HCT116 (cell line): Measurements from ENCODE around the gene PLXNC1. TPM values are rescaled to one million over a fixed set of nuclear protein-coding genes. Genes with fewer than 3 reads are reported as not detected.

Source experiments
- ATAC-seq: fragments of 200-7000 bp; cut with Tn5 transposase; 2 replicates; pipeline ENCODE4 v1.9.1; 2020; ENCODE audit warnings: mild to moderate bottlenecking, moderate library complexity
- BruUV-seq: library from RNA; stranded (reverse); fragments of 400-500 nt; replicated peaks from 2 replicates; lab custom pipeline; 2021; lab: Mats Ljungman, UMichigan
- CTCF ChIA-PET: fragments of 300-600 bp; sonication (Branson Sonifier 250); formaldehyde crosslinking; loops from one replicate; lab custom pipeline; 2021; ENCODE audit warnings: antibody characterized with exemption; lab: Charles Lee
- POLR2A ChIA-PET: fragments of 300-600, 350-600 bp; sonication (Branson Sonifier 250); formaldehyde crosslinking; loops from one replicate; lab custom pipeline; 2021; ENCODE audit warnings: antibody characterized with exemption; lab: Charles Lee
- RAD21 ChIA-PET, 2 experiments: fragments of 300-600 bp; sonication (Branson Sonifier 250); formaldehyde crosslinking; loops; one replicate each; lab custom pipeline; 2023; ENCODE audit warnings: low total read pairs in 2 of 2; ENCODE audit not compliant: uncharacterized antibody in 2 of 2, unreplicated experiment in 2 of 2, low non-redundant PET in 1 of 2; lab: Charles Lee
- DNase-seq: peaks from one replicate; pipeline ENCODE4 v3.0.0-alpha.2; 2010; ENCODE audit warnings: low read depth, low spot score
- H2AFZ ChIP-seq: fragments of 200-600 bp; shearing (Covaris generic), sonication (generic); 2 replicates; pipeline ENCODE4 v1.6.1; 2017; ENCODE audit warnings: low read depth, mixed run types, mixed read lengths, antibody characterized with exemption, low read length; ENCODE audit not compliant: poor library complexity, severe bottlenecking
- H3K27ac ChIP-seq: 2 replicates; pipeline ENCODE4 v1.5.1; 2012; ENCODE audit warnings: low read depth, low read length
- H3K27me3 ChIP-seq: fragments of 200-600 bp; sonication (generic); 2 replicates; pipeline ENCODE4 v1.6.1; 2016; ENCODE audit warnings: mixed run types, low read length, mixed read lengths; ENCODE audit not compliant: insufficient read depth
- H3K36me3 ChIP-seq, 2 experiments: fragments of 200-500 bp in 1 of 2; fragments of 200-600 bp in 1 of 2; sonication (Bioruptor generic) in 1 of 2; sonication (generic) in 1 of 2; 2 replicates each; pipeline versions ENCODE4 v1.5.1 to v1.6.1; 2014 to 2016; ENCODE audit warnings: low read length in 2 of 2, inconsistent platforms in 1 of 2, mixed read lengths in 1 of 2, mixed run types in 1 of 2; ENCODE audit not compliant: insufficient read depth in 2 of 2, control insufficient read depth in 1 of 2
- H3K4me1 ChIP-seq, 2 experiments: fragments of 200-600 bp in 1 of 2; sonication (generic) in 1 of 2; 2 replicates each; pipeline versions ENCODE4 v1.5.1 to v1.6.1; 2012 to 2017; ENCODE audit warnings: low read length in 2 of 2, inconsistent platforms in 1 of 2, mild to moderate bottlenecking in 1 of 2, mixed read lengths in 1 of 2, mixed run types in 1 of 2, moderate library complexity in 1 of 2; ENCODE audit not compliant: insufficient read depth in 2 of 2, control insufficient read depth in 1 of 2
- H3K4me2 ChIP-seq: fragments of 200-600 bp; sonication (generic); 2 replicates; pipeline ENCODE4 v1.6.1; 2017; ENCODE audit warnings: mixed run types, low read length, mixed read lengths
- H3K4me3 ChIP-seq, 2 experiments: fragments of 200-600 bp in 1 of 2; sonication (generic) in 1 of 2; replicated peaks in 1 of 2; 2 replicates each; pipeline ENCODE4 v1.5.1; 2011 to 2016; ENCODE audit warnings: low read length in 2 of 2, control low read depth in 1 of 2, low read depth in 1 of 2, mild to moderate bottlenecking in 1 of 2, mixed read lengths in 1 of 2, mixed run types in 1 of 2
- H3K79me2 ChIP-seq: fragments of 200-600 bp; sonication (generic); 2 replicates; pipeline ENCODE4 v1.6.1; 2017; ENCODE audit warnings: mild to moderate bottlenecking, mixed run types, low read length, moderate library complexity, mixed read lengths; ENCODE audit not compliant: insufficient read depth
- H3K9ac ChIP-seq: fragments of 200-600 bp; sonication (generic); 2 replicates; pipeline ENCODE4 v1.6.1; 2016; ENCODE audit warnings: low read length, mixed read lengths
- H3K9me2 ChIP-seq: fragments of 200-600 bp; sonication (generic), shearing (Covaris generic); 2 replicates; pipeline ENCODE4 v1.6.1; 2017; ENCODE audit warnings: mixed run types, mild to moderate bottlenecking, moderate library complexity; ENCODE audit not compliant: insufficient read depth
- H3K9me3 ChIP-seq, 2 experiments: fragments of 200-500 bp in 1 of 2; fragments of 200-600 bp in 1 of 2; sonication (Bioruptor generic) in 1 of 2; sonication (generic) in 1 of 2; 2 replicates each; pipeline ENCODE4 v1.6.1; 2014 to 2017; ENCODE audit warnings: low read length in 2 of 2, mixed read lengths in 2 of 2, inconsistent platforms in 1 of 2, low read depth in 1 of 2, mild to moderate bottlenecking in 1 of 2, mixed run types in 1 of 2, moderate library complexity in 1 of 2; ENCODE audit not compliant: control insufficient read depth in 1 of 2, insufficient read depth in 1 of 2
- H4K20me1 ChIP-seq: fragments of 200-600 bp; sonication (generic), shearing (Covaris generic); 2 replicates; pipeline ENCODE4 v1.6.1; 2017; ENCODE audit warnings: mixed run types, mild to moderate bottlenecking, moderate library complexity; ENCODE audit not compliant: insufficient read depth
- CBX3 ChIP-seq: IDR thresholded peaks from 2 replicates; pipeline ENCODE4 v1.6.1; 2012; ENCODE audit warnings: low read depth
- CTCF ChIP-seq, 3 experiments: fragments of 200-600 bp in 1 of 3; sonication (generic) in 1 of 3; IDR thresholded peaks in 2 of 3; conservative IDR thresholded peaks in 1 of 3; 2 replicates each; pipeline ENCODE4 v1.5.1; 2012 to 2017; ENCODE audit warnings: low read depth in 2 of 3, low read length in 2 of 3, antibody characterized with exemption in 1 of 3, borderline replicate concordance in 1 of 3, control low read depth in 1 of 3, mild to moderate bottlenecking in 1 of 3, mixed read lengths in 1 of 3, mixed run types in 1 of 3, moderate library complexity in 1 of 3; ENCODE audit not compliant: insufficient read depth in 1 of 3
- FOSL1 ChIP-seq: IDR thresholded peaks from 2 replicates; pipeline ENCODE4 v1.6.1; 2012; ENCODE audit warnings: low read depth
- POLR2AphosphoS5 ChIP-seq: IDR thresholded peaks from 2 replicates; pipeline ENCODE4 v1.6.1; 2011; ENCODE audit warnings: mild to moderate bottlenecking, low read depth, low read length, moderate library complexity
- RAD21 ChIP-seq: IDR thresholded peaks from 2 replicates; pipeline ENCODE4 v1.6.1; 2012; ENCODE audit warnings: low read depth, mild to moderate bottlenecking
- YY1 ChIP-seq: IDR thresholded peaks from 2 replicates; pipeline ENCODE4 v1.6.1; 2011; ENCODE audit warnings: low read length, low read depth, moderate library complexity, mild to moderate bottlenecking; ENCODE audit not compliant: insufficient replicate concordance; ENCODE audit errors: extremely low read depth
- ZFX ChIP-seq: fragments of 450-650 bp; IDR thresholded peaks from 2 replicates; pipeline ENCODE4 v1.6.1; 2017
- intact Hi-C: fragments of 100-400 bp; cut with micrococcal nuclease; formaldehyde crosslinking; loops from 2 replicates; pipeline ENCODE4 v1.10.0; 2022
- total RNA-seq: library from RNA; stranded (reverse); gene quantifications from one replicate; pipeline ENCODE4 v1.2.1, GENCODE V29; 2021; ENCODE audit not compliant: unreplicated experiment
- TF ChIP-seq, protein P1 (sequence below): IDR thresholded peaks from 2 replicates; pipeline ENCODE4 v1.6.1; 2012
- TF ChIP-seq, protein P2 (sequence below): IDR thresholded peaks from 2 replicates; pipeline ENCODE4 v1.6.1; 2012

Gene PLXNC1
- total RNA-seq, 1 experiment from 2014 or later, result 0.25 TPM

GRCh38 chr12:94329366-94329765 lies 181.0 kb downstream of the PLXNC1 start:
- Histone ChIP-seq H3K4me2 (no peak overlapping the region), H3K79me2 (no peaks in the 10 kb centered on the region), H3K27ac (no peak overlapping the region), H3K9me3 (no peaks in the 10 kb centered on the region), H3K27me3 (no peaks in the 10 kb centered on the region), H3K9me2 (no peaks in the 10 kb centered on the region), H4K20me1 (no peaks in the 10 kb centered on the region), H3K4me3 (no peak overlapping the region), H3K4me1 (no peaks in the 10 kb centered on the region), H2AFZ (no peak overlapping the region), H3K36me3 (peaks cover 0 to 7% of the 10 kb centered on the region in 2 experiments; a peak in 1 of 4 replicates), H3K9ac (no peak overlapping the region)
- TF ChIP-seq ZFX (no peak), YY1 (no peak), CBX3 (no peak), FOSL1 (no peak), CTCF (IDR thresholded peaks at IDR 0.05 in 2 of 3, conservative IDR thresholded peaks at IDR 0.05 in 1 of 3; ENCODE audit: borderline replicate concordance in 1 of 3, insufficient read depth in 1 of 3, low read depth in 2 of 3, low read length in 2 of 3) (peak in 2 of 3 experiments; percentile 20 to 25; a peak in 1 of 6 replicates), POLR2AphosphoS5 (no peak), RAD21 (peak; percentile 40)
- TF ChIP-seq, protein P1, sequence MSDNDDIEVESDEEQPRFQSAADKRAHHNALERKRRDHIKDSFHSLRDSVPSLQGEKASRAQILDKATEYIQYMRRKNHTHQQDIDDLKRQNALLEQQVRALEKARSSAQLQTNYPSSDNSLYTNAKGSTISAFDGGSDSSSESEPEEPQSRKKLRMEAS, result no peak
- TF ChIP-seq, protein P2, sequence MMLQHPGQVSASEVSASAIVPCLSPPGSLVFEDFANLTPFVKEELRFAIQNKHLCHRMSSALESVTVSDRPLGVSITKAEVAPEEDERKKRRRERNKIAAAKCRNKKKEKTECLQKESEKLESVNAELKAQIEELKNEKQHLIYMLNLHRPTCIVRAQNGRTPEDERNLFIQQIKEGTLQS, result no peak
- intact Hi-C loops, result loop anchor here (5.0 kb wide), 1 partner anchor 203 kb away; no protein-coding TSS in a partner anchor
- ATAC-seq, result no peak
- no TSS peak for BruUV-seq
- ChIA-PET RAD21 (no interaction called here), CTCF (no interaction called here), POLR2A (no interaction called here)
- DNase-seq, result no peak
